GM08714 (cell line): Measurements from ENCODE around the gene RAPGEF1.

Source experiments
- H3K4me3 ChIP-seq: fragments of 200-500 bp; sonication (Bioruptor generic); 2 replicates; pipeline ENCODE4 v1.5.1; 2014; ENCODE audit warnings: mild to moderate bottlenecking, low read length, inconsistent platforms
- ZNF274 ChIP-seq: IDR thresholded peaks from 2 replicates; pipeline ENCODE4 v1.6.1; 2012; ENCODE audit warnings: mild to moderate bottlenecking, low read depth, low read length

The RAPGEF1 gene

GRCh38 chr9:131589993-131590392, 149.9 kb downstream of the RAPGEF1 start:
- no peak for TF ChIP-seq ZNF274
- no peak overlapping the region for H3K4me3 ChIP-seq

- no peak overlapping the region for H3K4me3 ChIP-seq
- no peak for TF ChIP-seq ZNF274
These were observed 150.7 kb downstream of the RAPGEF1 start for GRCh38 chr9:131589124-131589711.

GRCh38 chr9:131588396-131588795, 151.5 kb downstream of the RAPGEF1 start:
- TF ChIP-seq ZNF274: no peak
- no peak overlapping the region for H3K4me3 ChIP-seq

- no peak overlapping the region for H3K4me3 ChIP-seq
- TF ChIP-seq ZNF274: no peak
These were observed 152.0 kb downstream of the RAPGEF1 start for GRCh38 chr9:131587906-131588305.

- no peak overlapping the region for H3K4me3 ChIP-seq
- no peak for TF ChIP-seq ZNF274
These were observed 152.5 kb downstream of the RAPGEF1 start for GRCh38 chr9:131587331-131587730.

GRCh38 chr9:131585375-131585774, 154.5 kb downstream of the RAPGEF1 start:
- no peak for TF ChIP-seq ZNF274
- no peak overlapping the region for H3K4me3 ChIP-seq

GRCh38 chr9:131584858-131585257, 155.0 kb downstream of the RAPGEF1 start:
- TF ChIP-seq ZNF274: no peak
- no peak overlapping the region for H3K4me3 ChIP-seq

- H3K4me3 ChIP-seq: no peak overlapping the region
- TF ChIP-seq ZNF274: no peak
These were observed 155.9 kb downstream of the RAPGEF1 start for GRCh38 chr9:131583836-131584555.

- TF ChIP-seq ZNF274: no peak
- H3K4me3 ChIP-seq: no peak overlapping the region
These were observed 156.6 kb downstream of the RAPGEF1 start for GRCh38 chr9:131583337-131583645.

- H3K4me3 ChIP-seq: no peak overlapping the region
- TF ChIP-seq ZNF274: no peak
These were observed 157.2 kb downstream of the RAPGEF1 start for GRCh38 chr9:131582466-131583336.

- TF ChIP-seq ZNF274: no peak
- no peak overlapping the region for H3K4me3 ChIP-seq
These were observed 157.8 kb downstream of the RAPGEF1 start for GRCh38 chr9:131582056-131582455.

- no peak overlapping the region for H3K4me3 ChIP-seq
- TF ChIP-seq ZNF274: no peak
These were observed 159.5 kb downstream of the RAPGEF1 start for GRCh38 chr9:131580358-131580757.

- H3K4me3 ChIP-seq: no peak overlapping the region
- no peak for TF ChIP-seq ZNF274
These were observed 160.1 kb downstream of the RAPGEF1 start for GRCh38 chr9:131579789-131580211.

GRCh38 chr9:131578731-131579504, 161.0 kb downstream of the RAPGEF1 start:
- TF ChIP-seq ZNF274: no peak
- H3K4me3 ChIP-seq: no peak overlapping the region; the same call in 1 of the 2 replicates

- TF ChIP-seq ZNF274: no peak
- H3K4me3 ChIP-seq: no peak overlapping the region
These were observed 161.9 kb downstream of the RAPGEF1 start for GRCh38 chr9:131578021-131578420.
